HepG2 (cell line): ENCODE results near the gene LRRTM3. TPM values are rescaled to one million over a fixed set of nuclear protein-coding genes. Genes with fewer than 3 reads are reported as not detected.

Experiments used
- ATAC-seq: fragments of 200-7000 bp; cut with Tn5 transposase; 3 replicates; pipeline ENCODE4 v1.9.1; 2020; ENCODE audit warnings: mild to moderate bottlenecking, moderate library complexity
- Bru-seq: library from RNA; stranded (reverse); fragments of 400-500 nt; gene quantifications from one replicate; lab custom pipeline; 2021; lab: Mats Ljungman, UMichigan
- BruChase-seq, 2 experiments: library from RNA; stranded (reverse); fragments of 400-500 nt; gene quantifications; one replicate each; lab custom pipeline; 2021; lab: Mats Ljungman, UMichigan
- BruUV-seq: library from RNA; stranded (reverse); fragments of 400-500 nt; replicated peaks from 2 replicates; lab custom pipeline; 2021; lab: Mats Ljungman, UMichigan
- CTCF ChIA-PET: fragments of 300-600 bp; formaldehyde crosslinking; extraction: SDS; loops from one replicate; lab custom pipeline; 2021; ENCODE audit warnings: low total read pairs, inconsistent platforms, low intra/inter-chr PET ratio; lab: Yijun Ruan, JAX
- POLR2A ChIA-PET: fragments of 350-600 bp; sonication (Branson Sonifier 250); formaldehyde crosslinking; loops from one replicate; lab custom pipeline; 2020; ENCODE audit warnings: antibody characterized with exemption, inconsistent platforms; lab: Yijun Ruan, JAX
- DNase-seq: peaks from one replicate; pipeline ENCODE4 v3.0.0-alpha.2; 2015; ENCODE audit warnings: low spot score
- FAIRE-seq: peaks from 3 replicates; lab custom pipeline; 2011; peaks lifted over from hg19 to GRCh38; lab: Jason Lieb, UNC
- H2AFZ ChIP-seq: one replicate; pipeline ENCODE4 v1.6.1; 2011; ENCODE audit warnings: low read length, inconsistent platforms
- H3K27ac ChIP-seq: fragments of 300-600 bp; 3 replicates; pipeline ENCODE4 v1.8.0; 2011; ENCODE audit warnings: mixed run types, mild to moderate bottlenecking, mixed read lengths, low read length, inconsistent platforms; ENCODE audit not compliant: insufficient read depth; ENCODE audit errors: extremely low read length
- H3K27me3 ChIP-seq, 2 experiments: fragments of 200-600 bp in 1 of 2; 2 replicates in 1 of 2; 3 replicates in 1 of 2; pipeline versions ENCODE4 v1.6.0 to v1.8.0; 2011; ENCODE audit warnings: low read length in 2 of 2, mild to moderate bottlenecking in 2 of 2, moderate library complexity in 2 of 2, inconsistent platforms in 1 of 2; ENCODE audit not compliant: insufficient read depth in 2 of 2, control insufficient read depth in 1 of 2
- H3K36me3 ChIP-seq, 2 experiments: fragments of 200-600 bp in 1 of 2; replicated peaks in 1 of 2; 2 replicates in 1 of 2; 3 replicates in 1 of 2; pipeline versions ENCODE4 v1.5.1 to v1.8.0; 2011; ENCODE audit warnings: low read length in 2 of 2, inconsistent platforms in 1 of 2; ENCODE audit not compliant: insufficient read depth in 2 of 2, control insufficient read depth in 1 of 2
- H3K4me1 ChIP-seq: 2 replicates; pipeline ENCODE4 v1.5.1; 2012; ENCODE audit warnings: low read length, inconsistent platforms; ENCODE audit not compliant: insufficient read depth
- H3K4me2 ChIP-seq: 2 replicates; pipeline ENCODE4 v1.6.0; 2011; ENCODE audit warnings: low read depth, low read length, inconsistent platforms
- H3K4me3 ChIP-seq, 3 experiments: fragments of 200-600 bp in 1 of 3; sonication (generic), shearing (Covaris generic) in 1 of 3; replicated peaks in 1 of 3; 2 replicates each; pipeline ENCODE4 v1.5.1; 2011 to 2016; ENCODE audit warnings: low read length in 3 of 3, inconsistent platforms in 2 of 3, low read depth in 2 of 3, mild to moderate bottlenecking in 2 of 3, control low read depth in 1 of 3, mixed read lengths in 1 of 3; ENCODE audit not compliant: insufficient read depth in 1 of 3
- H3K79me2 ChIP-seq: one replicate; pipeline ENCODE4 v1.6.1; 2011; ENCODE audit warnings: low read length, inconsistent platforms; ENCODE audit not compliant: insufficient read depth
- H3K9ac ChIP-seq: 2 replicates; pipeline ENCODE4 v1.6.0; 2011; ENCODE audit warnings: mild to moderate bottlenecking, low read depth, low read length, inconsistent platforms; ENCODE audit not compliant: insufficient read depth
- H3K9me3 ChIP-seq: 2 replicates; pipeline ENCODE4 v1.5.1; 2012; ENCODE audit warnings: mild to moderate bottlenecking, low read length
- H4K20me1 ChIP-seq: 2 replicates; pipeline ENCODE4 v1.6.0; 2011; ENCODE audit warnings: inconsistent platforms, mild to moderate bottlenecking, low read length, moderate library complexity; ENCODE audit not compliant: insufficient read depth
- ATF4 ChIP-seq, 2 experiments: fragments of 450-650 bp in 1 of 2; sonication (generic) in 1 of 2; formaldehyde crosslinking; IDR thresholded peaks; 2 replicates each; pipeline versions ENCODE4 v1.5.0 to v1.8.0; 2020 to 2022; ENCODE audit warnings: mild to moderate bottlenecking in 1 of 2, missing genetic modification reagents in 1 of 2
- BCL3 ChIP-seq: sonication (generic); formaldehyde crosslinking; IDR thresholded peaks from 2 replicates; pipeline ENCODE4 v1.5.1; 2020; ENCODE audit warnings: mild to moderate bottlenecking, missing genetic modification reagents, moderate library complexity
- CEBPB ChIP-seq: IDR thresholded peaks from 2 replicates; pipeline ENCODE4 v1.6.1; 2011; ENCODE audit warnings: low read depth, low read length, improper control_type of control experiment, borderline replicate concordance
- CTCF ChIP-seq: sonication (generic); formaldehyde crosslinking; IDR thresholded peaks from 2 replicates; pipeline ENCODE4 v1.5.0; 2020; ENCODE audit warnings: mild to moderate bottlenecking, missing genetic modification reagents, moderate library complexity
- NFYC ChIP-seq: IDR thresholded peaks from 2 replicates; pipeline ENCODE4 v1.6.1; 2016; ENCODE audit warnings: missing genetic modification reagents, missing compliant biosample characterization
- STAG1 ChIP-seq: sonication (generic); formaldehyde crosslinking; IDR thresholded peaks from 2 replicates; pipeline ENCODE4 v1.4.0; 2020; ENCODE audit warnings: missing genetic modification reagents
- TEAD3 ChIP-seq: optimal IDR thresholded peaks from 2 replicates; pipeline ENCODE3; 2016; ENCODE audit warnings: borderline replicate concordance
- WGBS: methylation state at CpG from one replicate; pipeline ENCODE4 v1.1.6; 2017; ENCODE audit warnings: low lambda C conversion rate; 5-methylcytosine and 5-hydroxymethylcytosine counted together
- in situ Hi-C: cut with HindIII; loops from 2 replicates; pipeline ENCODE4 v1.10.0; 2017; ENCODE audit warnings: low pct_unique_long_range_greater_than_20kb; ENCODE audit not compliant: extremely low pct_ligation_motif_present
- intact Hi-C: fragments of 100-400 bp; cut with micrococcal nuclease; formaldehyde crosslinking; loops from one replicate; pipeline ENCODE4 v1.10.0; 2022; ENCODE audit not compliant: unreplicated experiment
- long read RNA-seq, 2 experiments: library from RNA in 1 of 2; library from polyadenylated mRNA in 1 of 2; stranded (forward) in 1 of 2; unstranded in 1 of 2; transcript quantifications; one replicate each; pipeline ENCODE4 v2.0.0, GENCODE V29; 2019 to 2022
- polyA minus RNA-seq, 3 experiments: library from RNA; depleted of rRNA, polyadenylated mRNA; stranded (reverse); fragments of >200 nt; gene quantifications; 2 replicates each; pipeline ENCODE4 v1.2.3, GENCODE V29; 2011; ENCODE audit warnings: low replicate concordance in 1 of 3
- polyA plus RNA-seq, 8 experiments: library from polyadenylated mRNA; depleted of rRNA in 3 of 8; stranded (reverse) in 7 of 8; unstranded in 1 of 8; fragments of >200 nt; fragmentation: Illumina TruSeq in 4 of 8; extraction: Trizol in 4 of 8; gene quantifications; 2 replicates each; pipeline versions ENCODE4 v1.2.1 to v1.2.3, GENCODE V29; 2011 to 2016; ENCODE audit warnings: low read depth in 4 of 8, missing spikeins in 1 of 8, mixed read lengths in 1 of 8; ENCODE audit not compliant: insufficient read depth in 1 of 8
- total RNA-seq, 5 experiments: library from RNA; depleted of rRNA; stranded (reverse); fragments of >200 nt; fragmentation: Illumina TruSeq; extraction: Trizol; gene quantifications; 2 replicates each; pipeline ENCODE4 v1.2.3, GENCODE V29; 2016; ENCODE audit warnings: low read depth in 1 of 5

The LRRTM3 gene
- total RNA-seq (2016; rRNA removed; fragmentation: Illumina TruSeq; extraction: Trizol) (not detected in 2 replicates), polyA plus RNA-seq (2011; rRNA removed) (not detected in 2 replicates), polyA minus RNA-seq (2011; rRNA and poly(A)+ RNA removed; ENCODE audit: low replicate concordance) (not detected in 2 replicates), Bru-seq, nascent RNA (not detected), BruChase-seq, experiment 1, labeled RNA remaining after a 6-hour chase (not detected), BruChase-seq, experiment 2, labeled RNA remaining after a 2-hour chase (not detected)
- not detected in 2 replicates for total RNA-seq (2016; cell fraction: cytosol; rRNA removed; fragmentation: Illumina TruSeq; extraction: Trizol; ENCODE audit: low read depth)
- not detected in 2 replicates for total RNA-seq (2016; cell fraction: insoluble cytoplasmic fraction; rRNA removed; fragmentation: Illumina TruSeq; extraction: Trizol)
- not detected in 2 replicates for total RNA-seq (2016; cell fraction: membrane; rRNA removed; fragmentation: Illumina TruSeq; extraction: Trizol)
- not detected in 2 replicates for total RNA-seq (2016; cell fraction: nucleus; rRNA removed; fragmentation: Illumina TruSeq; extraction: Trizol)
- polyA plus RNA-seq (2011; cell fraction: cytosol; rRNA removed): not detected in 2 replicates
- not detected in 2 replicates for polyA plus RNA-seq (2011; cell fraction: nucleus; rRNA removed)
- polyA plus RNA-seq (2012): not detected in 2 replicates
- polyA plus RNA-seq (2016; cell fraction: cytosol; fragmentation: Illumina TruSeq; extraction: Trizol; ENCODE audit: low read depth): not detected in 2 replicates
- not detected in 2 replicates for polyA plus RNA-seq (2016; cell fraction: insoluble cytoplasmic fraction; fragmentation: Illumina TruSeq; extraction: Trizol; ENCODE audit: low read depth)
- polyA plus RNA-seq (2016; cell fraction: membrane; fragmentation: Illumina TruSeq; extraction: Trizol; ENCODE audit: low read depth): not detected in 2 replicates
- polyA plus RNA-seq (2016; cell fraction: nucleus; fragmentation: Illumina TruSeq; extraction: Trizol; ENCODE audit: insufficient read depth, low read depth): not detected in 2 replicates
- not detected in 2 replicates for polyA minus RNA-seq (2011; cell fraction: cytosol; rRNA and poly(A)+ RNA removed)
- polyA minus RNA-seq (2011; cell fraction: nucleus; rRNA and poly(A)+ RNA removed): not detected in 2 replicates
- long read RNA-seq, experiment 1: 0 reads
- long read RNA-seq, experiment 2: 0 reads

- FAIRE-seq (peak; percentile 77), ATAC-seq (peak; percentile 100), DNase-seq (peak; percentile 56)
- POLR2A ChIA-PET: no interaction called here
- no peaks in the 10 kb centered on the region for H4K20me1 ChIP-seq
- H3K4me3 ChIP-seq: no peak within 1 kb of the TSS
- 24% methylated on average over 10 of the region's 16 CpGs for WGBS
- H3K9me3 ChIP-seq: no peaks in the 10 kb centered on the region
- no peak within 1 kb of the TSS for H3K27ac ChIP-seq
- no peak for TF ChIP-seq BCL3 (CRISPR knock-in tag)
- no peak for TF ChIP-seq NFYC (CRISPR knock-in tag)
- no peak for TF ChIP-seq ATF4 (CRISPR knock-in tag; IDR thresholded peaks at IDR 0.05)
- TF ChIP-seq CEBPB: no peak
- peak; percentile 49 for TF ChIP-seq CTCF (CRISPR knock-in tag)
- TF ChIP-seq STAG1 (CRISPR knock-in tag): peak; percentile 51
- peak; percentile 34 for TF ChIP-seq TEAD3 (CRISPR knock-in tag)
- in situ Hi-C loops: no loop called here
- H3K4me2 ChIP-seq: peak within 1 kb of the TSS; percentile 32; the same call in 1 of the 2 replicates
- no peaks in the 10 kb centered on the region for H3K79me2 ChIP-seq
- BruUV-seq: no TSS peak
- H3K9ac ChIP-seq: no peak within 1 kb of the TSS
- H2AFZ ChIP-seq: no peak within 1 kb of the TSS
- CTCF ChIA-PET: no interaction called here
- no peaks in the 10 kb centered on the region for H3K36me3 ChIP-seq
- H3K4me1 ChIP-seq: no peaks in the 10 kb centered on the region
- intact Hi-C loops: loop anchor here (1.0 kb wide), 1 partner anchor 380 kb away; no protein-coding TSS in a partner anchor
- H3K27me3 ChIP-seq: peaks cover 2 to 10% of the 10 kb centered on the region in 2 experiments; a peak in 2 of 5 replicates
These were observed at the start of gene LRRTM3 for GRCh38 chr10:66925896-66926715. TSS of gene LRRTM3 (plus strand) at chr10:66926036.
